GM23248 (cell line): Measurements from ENCODE around the gene H1-8.

Source experiments
- EZH2 ChIP-seq: fragments of 200-600 bp; sonication (generic); IDR thresholded peaks from 2 replicates; pipeline ENCODE4 v1.6.1; 2018; ENCODE audit warnings: antibody characterized with exemption, mild to moderate bottlenecking; ENCODE audit not compliant: insufficient read depth, poor library complexity, severe bottlenecking
- EZH2phosphoT487 ChIP-seq: fragments of 200-600 bp; sonication (generic); IDR thresholded peaks from 2 replicates; pipeline ENCODE4 v1.6.1; 2018; ENCODE audit warnings: antibody characterized with exemption, moderate library complexity, mild to moderate bottlenecking, low read depth; ENCODE audit not compliant: insufficient read depth

DNA sequence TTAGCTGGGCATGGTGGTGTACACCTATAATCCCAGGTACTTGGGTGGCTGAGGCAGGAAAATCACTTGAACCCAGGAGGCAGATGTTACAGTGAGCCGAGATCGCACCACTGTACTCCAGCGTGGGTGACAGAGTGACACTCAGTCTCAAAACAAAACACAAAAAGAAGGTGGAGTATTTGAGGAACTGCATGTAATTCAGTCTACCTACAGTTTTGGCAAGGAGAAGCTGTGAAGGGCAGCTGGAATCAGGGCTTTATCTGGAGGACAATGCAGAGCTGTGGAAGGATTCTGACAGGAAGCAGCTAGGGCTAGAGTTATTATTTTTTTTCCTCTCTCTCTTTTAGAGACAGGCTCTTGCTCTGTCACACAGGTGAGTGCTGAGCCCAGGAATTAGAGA is 6.8 kb downstream of the H1-8 start:
- TF ChIP-seq EZH2 (no peak), EZH2phosphoT487 (no peak)
